NCI-H1417 treated with DMSO at 0.1 percent for 48 hours (cell line): ENCODE measurements around the gene CRHR2.

Experiments
- DNase-seq: peaks from one replicate; lab custom pipeline; 2025; lab: John Stamatoyannopoulos, UW

CRHR2 gene

DNA sequence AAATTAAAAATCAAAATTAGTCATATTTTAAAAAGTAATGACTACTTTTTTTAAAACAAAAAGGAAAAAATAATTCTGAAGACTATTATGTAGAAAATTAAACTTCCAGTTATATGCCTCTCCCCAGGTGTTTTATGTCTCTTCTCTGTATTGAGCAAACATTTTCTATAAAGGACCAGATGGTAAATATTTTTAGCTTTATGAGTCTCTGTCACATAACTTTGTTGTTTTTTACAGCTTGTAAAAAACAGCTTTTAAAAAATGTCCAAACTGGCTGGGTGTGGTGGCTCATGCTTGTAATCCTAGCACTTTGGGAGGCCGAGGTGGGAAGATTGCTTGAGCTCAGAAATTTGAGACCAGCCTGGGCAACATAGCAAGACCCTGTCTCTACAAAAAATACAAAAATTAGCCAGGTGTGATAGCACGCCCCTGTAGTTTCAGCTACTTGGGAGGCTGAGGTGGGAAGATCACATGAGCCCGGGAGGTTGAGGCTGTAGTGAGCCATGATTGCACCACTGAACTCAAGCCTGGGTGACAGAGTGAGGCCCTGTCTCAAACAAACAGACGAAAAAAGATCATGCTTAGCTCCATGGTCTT lies 64.1 kb downstream of the CRHR2 start:
- DNase-seq = no peak

DNA sequence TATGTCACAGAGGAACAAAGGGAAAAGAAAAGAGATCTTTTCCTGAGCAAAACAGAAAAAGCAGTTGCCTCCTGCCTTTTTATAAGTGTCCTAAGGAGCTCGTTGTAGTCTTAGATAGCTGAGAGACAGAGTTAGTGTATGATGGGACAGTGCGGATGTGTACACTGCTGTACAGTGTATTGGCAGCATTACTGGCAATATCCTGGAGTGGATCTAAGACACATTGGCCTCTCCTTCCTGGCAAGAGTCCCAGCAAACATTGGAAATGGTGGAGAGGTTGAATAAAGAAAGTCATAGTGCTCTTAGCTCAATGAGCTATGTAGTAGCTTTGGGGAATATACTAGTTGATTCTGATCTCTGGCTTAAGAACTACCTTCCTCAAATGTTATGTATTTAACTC lies 64.9 kb downstream of the CRHR2 start:
- no peak for DNase-seq

GRCh38 chr7:30616318-30616717 lies 65.9 kb downstream of the CRHR2 start:
- no peak for DNase-seq

- DNase-seq = no peak
Measured at GRCh38 chr7:30613366-30614325, 68.6 kb downstream of the CRHR2 start.

DNA sequence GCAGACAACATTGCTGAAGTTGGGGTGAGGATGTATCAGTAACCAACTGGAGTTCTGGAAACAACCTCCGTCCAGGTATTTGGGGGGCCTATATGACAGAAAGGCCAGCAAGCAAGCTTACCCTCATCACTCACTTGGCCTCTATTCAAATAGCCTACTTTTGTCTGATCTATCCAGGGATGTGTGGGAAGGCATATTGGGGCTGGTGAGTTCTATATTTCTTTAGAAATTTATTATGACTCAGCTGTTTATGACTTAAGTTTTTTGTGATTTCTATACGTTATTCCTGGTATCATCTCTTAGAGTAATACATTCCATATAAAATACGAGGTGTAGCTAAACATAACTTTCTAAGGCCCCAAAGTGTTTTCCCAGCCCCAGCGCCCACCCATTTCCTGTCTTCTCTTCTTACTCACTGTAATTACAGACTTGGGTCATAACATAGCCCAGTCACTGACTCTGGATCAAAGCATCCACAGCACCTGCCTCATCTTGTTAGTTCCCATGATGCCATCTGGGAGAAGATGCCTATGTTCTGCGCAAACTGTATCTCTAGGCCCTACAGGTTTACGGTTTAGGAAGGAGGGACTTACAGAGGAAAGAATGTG lies 69.5 kb downstream of the CRHR2 start:
- DNase-seq = no peak

GRCh38 chr7:30605832-30606231 lies 76.4 kb downstream of the CRHR2 start:
- DNase-seq = no peak

GRCh38 chr7:30604901-30605300 lies 77.4 kb downstream of the CRHR2 start:
- no peak for DNase-seq
